ENCODE data around the gene THTPA. TPM values are rescaled to one million over a fixed set of nuclear protein-coding genes. Genes with fewer than 3 reads are reported as not detected.

The THTPA gene
- total and polyA plus RNA-seq, 2 of the 13 experiments (the other 11 are each of a cell fraction or from before 2014, with no cell fraction given), result 7.4 to 8.7 TPM

GRCh38 chr14:23579739-23580138, 23.7 kb downstream of the THTPA start:
- in situ Hi-C loops (cut with HindIII; ENCODE audit: extremely low pct_ligation_motif_present, low pct_unique_long_range_greater_than_20kb), result no loop called here
- H3K27me3 ChIP-seq (ENCODE audit: control insufficient read depth in 1 of 2, insufficient read depth in 2 of 2, low read length in 2 of 2), result no peaks in the 10 kb centered on the region
- H3K79me2 ChIP-seq (ENCODE audit: insufficient read depth, low read length), result no peaks in the 10 kb centered on the region
- peak overlapping the region; percentile 78 for H3K27ac ChIP-seq (ENCODE audit: extremely low read length, insufficient read depth, low read length)
- H3K36me3 ChIP-seq (replicated peaks in 1 of 2; ENCODE audit: control insufficient read depth in 1 of 2, insufficient read depth in 2 of 2, low read length in 2 of 2), result no peaks in the 10 kb centered on the region
- H3K4me1 ChIP-seq (ENCODE audit: insufficient read depth, low read length), result peaks cover 39% of the 10 kb centered on the region
- POLR2A ChIA-PET, result interaction anchor here (1.3 to 8.8 kb wide), 5 partner anchors 8 to 57 kb away, joined by 4 to 924 read pairs (median 75); partner anchors contain the start of genes AP1G2 and DHRS2
- no peak overlapping the region for H3K4me2 ChIP-seq (ENCODE audit: low read depth, low read length)
- H3K9me3 ChIP-seq (ENCODE audit: low read length), result no peaks in the 10 kb centered on the region
- peak; percentile 25 for DNase-seq (ENCODE audit: low spot score)
- FAIRE-seq, result no peak
- H3K9ac ChIP-seq (ENCODE audit: insufficient read depth, low read depth, low read length), result no peak overlapping the region
- H2AFZ ChIP-seq (ENCODE audit: low read length), result no peak overlapping the region
- intact Hi-C loops (cut with micrococcal nuclease; ENCODE audit: unreplicated experiment), result loop anchor here (10.0 kb wide), 1 partner anchor 855 kb away; no protein-coding TSS in a partner anchor
- CTCF ChIA-PET (ENCODE audit: low intra/inter-chr PET ratio, low total read pairs), result interaction anchor here (1.7 kb wide), 1 partner anchor 11 kb away, joined by 3 read pairs; no protein-coding TSS in a partner anchor
- H4K20me1 ChIP-seq (ENCODE audit: insufficient read depth, low read length), result no peaks in the 10 kb centered on the region
- ATAC-seq, result no peak
- BruUV-seq (replicated peaks), result no TSS peak
- no peak overlapping the region for H3K4me3 ChIP-seq (replicated peaks in 1 of 3; ENCODE audit: insufficient read depth in 1 of 3, low read depth in 2 of 3, low read length in 3 of 3)
- TF ChIP-seq ZNF713 (CRISPR knock-in tag; IDR thresholded peaks at IDR 0.05) (no peak), ZNF816 (CRISPR knock-in tag; IDR thresholded peaks at IDR 0.05; ENCODE audit: borderline replicate concordance) (no peak), ZNF10 (CRISPR knock-in tag; IDR thresholded peaks at IDR 0.05; ENCODE audit: borderline replicate concordance, low read depth) (no peak), ZNF207 (IDR thresholded peaks at IDR 0.05; ENCODE audit: borderline replicate concordance) (no peak), ZNF274 (CRISPR knock-in tag; IDR thresholded peaks at IDR 0.05) (no peak), SALL1 (CRISPR knock-in tag; IDR thresholded peaks at IDR 0.05) (no peak), ZMYM3 (CRISPR knock-in tag; IDR thresholded peaks at IDR 0.05) (peak; percentile 85), HNRNPK (IDR thresholded peaks at IDR 0.05; ENCODE audit: low read depth, low read length, poor library complexity, severe bottlenecking) (peak; percentile 9), POLR2AphosphoS5 (IDR thresholded peaks at IDR 0.05; ENCODE audit: low read depth, low read length) (no peak), SSRP1 (CRISPR knock-in tag; IDR thresholded peaks at IDR 0.05) (no peak), CHD4 (IDR thresholded peaks at IDR 0.05; ENCODE audit: borderline replicate concordance, low read length) (peak; percentile 76), POLR2G (IDR thresholded peaks at IDR 0.05; ENCODE audit: low read depth, low read length) (no peak)
- TF ChIP-seq, protein P1, sequence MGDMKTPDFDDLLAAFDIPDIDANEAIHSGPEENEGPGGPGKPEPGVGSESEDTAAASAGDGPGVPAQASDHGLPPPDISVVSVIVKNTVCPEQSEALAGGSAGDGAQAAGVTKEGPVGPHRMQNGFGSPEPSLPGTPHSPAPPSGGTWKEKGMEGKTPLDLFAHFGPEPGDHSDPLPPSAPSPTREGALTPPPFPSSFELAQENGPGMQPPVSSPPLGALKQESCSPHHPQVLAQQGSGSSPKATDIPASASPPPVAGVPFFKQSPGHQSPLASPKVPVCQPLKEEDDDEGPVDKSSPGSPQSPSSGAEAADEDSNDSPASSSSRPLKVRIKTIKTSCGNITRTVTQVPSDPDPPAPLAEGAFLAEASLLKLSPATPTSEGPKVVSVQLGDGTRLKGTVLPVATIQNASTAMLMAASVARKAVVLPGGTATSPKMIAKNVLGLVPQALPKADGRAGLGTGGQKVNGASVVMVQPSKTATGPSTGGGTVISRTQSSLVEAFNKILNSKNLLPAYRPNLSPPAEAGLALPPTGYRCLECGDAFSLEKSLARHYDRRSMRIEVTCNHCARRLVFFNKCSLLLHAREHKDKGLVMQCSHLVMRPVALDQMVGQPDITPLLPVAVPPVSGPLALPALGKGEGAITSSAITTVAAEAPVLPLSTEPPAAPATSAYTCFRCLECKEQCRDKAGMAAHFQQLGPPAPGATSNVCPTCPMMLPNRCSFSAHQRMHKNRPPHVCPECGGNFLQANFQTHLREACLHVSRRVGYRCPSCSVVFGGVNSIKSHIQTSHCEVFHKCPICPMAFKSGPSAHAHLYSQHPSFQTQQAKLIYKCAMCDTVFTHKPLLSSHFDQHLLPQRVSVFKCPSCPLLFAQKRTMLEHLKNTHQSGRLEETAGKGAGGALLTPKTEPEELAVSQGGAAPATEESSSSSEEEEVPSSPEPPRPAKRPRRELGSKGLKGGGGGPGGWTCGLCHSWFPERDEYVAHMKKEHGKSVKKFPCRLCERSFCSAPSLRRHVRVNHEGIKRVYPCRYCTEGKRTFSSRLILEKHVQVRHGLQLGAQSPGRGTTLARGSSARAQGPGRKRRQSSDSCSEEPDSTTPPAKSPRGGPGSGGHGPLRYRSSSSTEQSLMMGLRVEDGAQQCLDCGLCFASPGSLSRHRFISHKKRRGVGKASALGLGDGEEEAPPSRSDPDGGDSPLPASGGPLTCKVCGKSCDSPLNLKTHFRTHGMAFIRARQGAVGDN (CRISPR knock-in tag; IDR thresholded peaks at IDR 0.05), result no peak
- TF ChIP-seq, protein P2, sequence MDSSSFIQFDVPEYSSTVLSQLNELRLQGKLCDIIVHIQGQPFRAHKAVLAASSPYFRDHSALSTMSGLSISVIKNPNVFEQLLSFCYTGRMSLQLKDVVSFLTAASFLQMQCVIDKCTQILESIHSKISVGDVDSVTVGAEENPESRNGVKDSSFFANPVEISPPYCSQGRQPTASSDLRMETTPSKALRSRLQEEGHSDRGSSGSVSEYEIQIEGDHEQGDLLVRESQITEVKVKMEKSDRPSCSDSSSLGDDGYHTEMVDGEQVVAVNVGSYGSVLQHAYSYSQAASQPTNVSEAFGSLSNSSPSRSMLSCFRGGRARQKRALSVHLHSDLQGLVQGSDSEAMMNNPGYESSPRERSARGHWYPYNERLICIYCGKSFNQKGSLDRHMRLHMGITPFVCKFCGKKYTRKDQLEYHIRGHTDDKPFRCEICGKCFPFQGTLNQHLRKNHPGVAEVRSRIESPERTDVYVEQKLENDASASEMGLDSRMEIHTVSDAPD (CRISPR knock-in tag; IDR thresholded peaks at IDR 0.05), result no peak
- TF ChIP-seq, protein P3, sequence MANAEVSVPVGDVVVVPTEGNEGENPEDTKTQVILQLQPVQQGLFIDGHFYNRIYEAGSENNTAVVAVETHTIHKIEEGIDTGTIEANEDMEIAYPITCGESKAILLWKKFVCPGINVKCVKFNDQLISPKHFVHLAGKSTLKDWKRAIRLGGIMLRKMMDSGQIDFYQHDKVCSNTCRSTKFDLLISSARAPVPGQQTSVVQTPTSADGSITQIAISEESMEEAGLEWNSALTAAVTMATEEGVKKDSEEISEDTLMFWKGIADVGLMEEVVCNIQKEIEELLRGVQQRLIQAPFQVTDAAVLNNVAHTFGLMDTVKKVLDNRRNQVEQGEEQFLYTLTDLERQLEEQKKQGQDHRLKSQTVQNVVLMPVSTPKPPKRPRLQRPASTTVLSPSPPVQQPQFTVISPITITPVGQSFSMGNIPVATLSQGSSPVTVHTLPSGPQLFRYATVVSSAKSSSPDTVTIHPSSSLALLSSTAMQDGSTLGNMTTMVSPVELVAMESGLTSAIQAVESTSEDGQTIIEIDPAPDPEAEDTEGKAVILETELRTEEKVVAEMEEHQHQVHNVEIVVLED (CRISPR knock-in tag; IDR thresholded peaks at IDR 0.05; ENCODE audit: borderline replicate concordance), result no peak
- TF ChIP-seq, protein P4, sequence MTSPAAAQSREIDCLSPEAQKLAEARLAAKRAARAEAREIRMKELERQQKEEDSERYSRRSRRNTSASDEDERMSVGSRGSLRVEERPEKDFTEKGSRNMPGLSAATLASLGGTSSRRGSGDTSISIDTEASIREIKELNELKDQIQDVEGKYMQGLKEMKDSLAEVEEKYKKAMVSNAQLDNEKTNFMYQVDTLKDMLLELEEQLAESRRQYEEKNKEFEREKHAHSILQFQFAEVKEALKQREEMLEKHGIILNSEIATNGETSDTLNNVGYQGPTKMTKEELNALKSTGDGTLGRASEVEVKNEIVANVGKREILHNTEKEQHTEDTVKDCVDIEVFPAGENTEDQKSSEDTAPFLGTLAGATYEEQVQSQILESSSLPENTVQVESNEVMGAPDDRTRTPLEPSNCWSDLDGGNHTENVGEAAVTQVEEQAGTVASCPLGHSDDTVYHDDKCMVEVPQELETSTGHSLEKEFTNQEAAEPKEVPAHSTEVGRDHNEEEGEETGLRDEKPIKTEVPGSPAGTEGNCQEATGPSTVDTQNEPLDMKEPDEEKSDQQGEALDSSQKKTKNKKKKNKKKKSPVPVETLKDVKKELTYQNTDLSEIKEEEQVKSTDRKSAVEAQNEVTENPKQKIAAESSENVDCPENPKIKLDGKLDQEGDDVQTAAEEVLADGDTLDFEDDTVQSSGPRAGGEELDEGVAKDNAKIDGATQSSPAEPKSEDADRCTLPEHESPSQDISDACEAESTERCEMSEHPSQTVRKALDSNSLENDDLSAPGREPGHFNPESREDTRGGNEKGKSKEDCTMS (CRISPR knock-in tag; conservative IDR thresholded peaks at IDR 0.05), result no peak

Data from HepG2 (cell line).